Measurements from ENCODE around the gene RASL12. TPM values are rescaled to one million over a fixed set of nuclear protein-coding genes. Genes with fewer than 3 reads are reported as not detected.
"Not testable (repeated sequence)": the region's sequence is repeated elsewhere in the genome, so short reads cannot be mapped to it uniquely, and the experiment has no call there.

RASL12 gene
- total RNA-seq, 2 donors from 2014 or later = 27.2 TPM

GRCh38 chr15:65077291-65077980, 9.6 kb upstream of the RASL12 start:
- no peak overlapping the region for H3K4me3 ChIP-seq (ENCODE audit: low read length)
- H3K4me3 Mint-ChIP-seq = no peak overlapping the region
- no peak overlapping the region for H3K9ac ChIP-seq (ENCODE audit: extremely low read depth, low read length, poor library complexity, severe bottlenecking)
- no peak overlapping the region for H3K27ac Mint-ChIP-seq
- peaks cover 11% of the 10 kb centered on the region for H3K4me1 Mint-ChIP-seq
- H3K9me3 Mint-ChIP-seq = peaks cover 19% of the 10 kb centered on the region
- peaks cover 1% of the 10 kb centered on the region for H3K36me3 Mint-ChIP-seq (ENCODE audit: low read depth)
- no peak for DNase-seq
- TF ChIP-seq, protein P1, sequence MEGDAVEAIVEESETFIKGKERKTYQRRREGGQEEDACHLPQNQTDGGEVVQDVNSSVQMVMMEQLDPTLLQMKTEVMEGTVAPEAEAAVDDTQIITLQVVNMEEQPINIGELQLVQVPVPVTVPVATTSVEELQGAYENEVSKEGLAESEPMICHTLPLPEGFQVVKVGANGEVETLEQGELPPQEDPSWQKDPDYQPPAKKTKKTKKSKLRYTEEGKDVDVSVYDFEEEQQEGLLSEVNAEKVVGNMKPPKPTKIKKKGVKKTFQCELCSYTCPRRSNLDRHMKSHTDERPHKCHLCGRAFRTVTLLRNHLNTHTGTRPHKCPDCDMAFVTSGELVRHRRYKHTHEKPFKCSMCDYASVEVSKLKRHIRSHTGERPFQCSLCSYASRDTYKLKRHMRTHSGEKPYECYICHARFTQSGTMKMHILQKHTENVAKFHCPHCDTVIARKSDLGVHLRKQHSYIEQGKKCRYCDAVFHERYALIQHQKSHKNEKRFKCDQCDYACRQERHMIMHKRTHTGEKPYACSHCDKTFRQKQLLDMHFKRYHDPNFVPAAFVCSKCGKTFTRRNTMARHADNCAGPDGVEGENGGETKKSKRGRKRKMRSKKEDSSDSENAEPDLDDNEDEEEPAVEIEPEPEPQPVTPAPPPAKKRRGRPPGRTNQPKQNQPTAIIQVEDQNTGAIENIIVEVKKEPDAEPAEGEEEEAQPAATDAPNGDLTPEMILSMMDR (conservative IDR thresholded peaks at IDR 0.05) = no peak
- H3K27ac ChIP-seq (ENCODE audit: low read depth, low read length) = no peak overlapping the region
- WGBS, 2 experiments (ENCODE audit: insufficient coverage in 1 of 2, insufficient read length in 1 of 2) = 91 to 92% methylated on average over 43 to 85 of the region's 85 CpGs
- no peaks in the 10 kb centered on the region for H3K36me3 ChIP-seq (ENCODE audit: control insufficient read depth, insufficient read depth, low read length)
- peaks cover 5% of the 10 kb centered on the region for H3K9me3 ChIP-seq (ENCODE audit: control insufficient read depth, low read length)
- no peaks in the 10 kb centered on the region for H3K27me3 ChIP-seq (ENCODE audit: control insufficient read depth, insufficient read depth, low read length, poor library complexity, severe bottlenecking)
- peaks cover 5% of the 10 kb centered on the region for H3K4me1 ChIP-seq (ENCODE audit: control insufficient read depth, insufficient read depth, low read length)
- peaks cover 49% of the 10 kb centered on the region for H3K27me3 Mint-ChIP-seq (ENCODE audit: insufficient read depth)

- Mint-ChIP-seq H3K4me3 (no peak within 1 kb of the TSS), H3K27me3 (ENCODE audit: insufficient read depth) (peaks cover 42% of the 10 kb centered on the region), H3K4me1 (peaks cover 9% of the 10 kb centered on the region), H3K9me3 (peaks cover 19% of the 10 kb centered on the region), H3K36me3 (ENCODE audit: low read depth) (peaks cover 1% of the 10 kb centered on the region), H3K27ac (no peak within 1 kb of the TSS)
- no peak for DNase-seq
- Histone ChIP-seq H3K36me3 (ENCODE audit: control insufficient read depth, insufficient read depth, low read length) (no peaks in the 10 kb centered on the region), H3K9me3 (ENCODE audit: control insufficient read depth, low read length) (peaks cover 5% of the 10 kb centered on the region), H3K27ac (ENCODE audit: low read depth, low read length) (no peak within 1 kb of the TSS), H3K4me1 (ENCODE audit: control insufficient read depth, insufficient read depth, low read length) (no peaks in the 10 kb centered on the region), H3K27me3 (ENCODE audit: control insufficient read depth, insufficient read depth, low read length, poor library complexity, severe bottlenecking) (no peaks in the 10 kb centered on the region), H3K9ac (ENCODE audit: extremely low read depth, low read length, poor library complexity, severe bottlenecking) (no peak within 1 kb of the TSS), H3K4me3 (ENCODE audit: low read length) (no peak within 1 kb of the TSS)
- WGBS, 2 experiments (ENCODE audit: insufficient coverage in 1 of 2, insufficient read length in 1 of 2) = 91 to 95% methylated on average over 54 to 73 of the region's 73 CpGs
- TF ChIP-seq, protein P1 (conservative IDR thresholded peaks at IDR 0.05) = no peak
These were observed 8.9 kb upstream of the RASL12 start, which contains the start of gene KBTBD13 for GRCh38 chr15:65076486-65077290. Gene KBTBD13 (plus strand): TSS chr15:65076746. CDS start chr15:65076816, 70 bp downstream.

DNA sequence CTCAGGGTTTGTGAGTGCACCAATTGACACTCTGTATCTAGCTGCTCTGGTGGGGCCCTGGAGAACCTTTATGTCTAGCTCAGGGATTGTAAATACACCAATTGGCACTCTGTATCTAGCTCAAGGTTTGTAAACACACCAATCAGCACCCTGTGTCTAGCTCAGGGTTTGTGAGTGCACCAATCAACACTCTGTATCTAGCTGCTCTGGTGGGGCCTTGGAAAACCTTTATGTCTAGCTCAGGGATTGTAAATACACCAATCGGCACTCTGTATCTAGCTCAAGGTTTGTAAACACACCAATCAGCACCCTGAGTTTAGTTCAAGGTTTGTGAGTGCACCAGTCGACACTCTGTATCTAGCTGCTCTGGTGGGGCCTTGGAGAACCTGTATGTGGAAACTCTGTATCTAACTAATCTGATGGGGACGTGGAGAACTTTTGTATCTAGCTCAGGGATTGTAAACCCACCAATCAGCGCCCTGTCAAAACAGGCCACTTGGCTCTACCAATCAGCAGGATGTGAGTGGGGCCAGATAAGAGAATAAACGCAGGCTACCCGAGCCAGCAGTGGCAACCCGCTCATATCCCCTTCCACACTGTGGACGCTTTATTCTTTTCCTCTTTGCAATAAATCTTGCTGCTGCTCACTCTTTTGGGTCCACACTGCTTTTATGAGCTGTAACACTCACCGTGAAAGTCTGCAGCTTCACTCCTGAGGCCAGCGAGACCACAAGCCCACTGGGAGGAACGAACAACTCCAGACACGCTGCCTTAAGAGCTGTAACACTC, 8.0 kb upstream of the RASL12 start:
- H3K4me1 Mint-ChIP-seq; H3K36me3 Mint-ChIP-seq (ENCODE audit: low read depth); H3K4me1 ChIP-seq (ENCODE audit: control insufficient read depth, insufficient read depth, low read length); H3K4me3 Mint-ChIP-seq; H3K27ac ChIP-seq (ENCODE audit: low read depth, low read length); H3K4me3 ChIP-seq (ENCODE audit: low read length); DNase-seq; H3K27ac Mint-ChIP-seq; H3K36me3 ChIP-seq (ENCODE audit: control insufficient read depth, insufficient read depth, low read length); H3K9ac ChIP-seq (ENCODE audit: extremely low read depth, low read length, poor library complexity, severe bottlenecking); H3K27me3 ChIP-seq (ENCODE audit: control insufficient read depth, insufficient read depth, low read length, poor library complexity, severe bottlenecking); H3K9me3 ChIP-seq (ENCODE audit: control insufficient read depth, low read length): not testable (repeated sequence)
- Mint-ChIP-seq H3K9me3 (peaks cover 19% of the 10 kb centered on the region), H3K27me3 (ENCODE audit: insufficient read depth) (peaks cover 33% of the 10 kb centered on the region)
- 89 to 95% methylated on average over 7 to 12 of the region's 12 CpGs for WGBS, 2 experiments (ENCODE audit: insufficient coverage in 1 of 2, insufficient read length in 1 of 2)

DNA sequence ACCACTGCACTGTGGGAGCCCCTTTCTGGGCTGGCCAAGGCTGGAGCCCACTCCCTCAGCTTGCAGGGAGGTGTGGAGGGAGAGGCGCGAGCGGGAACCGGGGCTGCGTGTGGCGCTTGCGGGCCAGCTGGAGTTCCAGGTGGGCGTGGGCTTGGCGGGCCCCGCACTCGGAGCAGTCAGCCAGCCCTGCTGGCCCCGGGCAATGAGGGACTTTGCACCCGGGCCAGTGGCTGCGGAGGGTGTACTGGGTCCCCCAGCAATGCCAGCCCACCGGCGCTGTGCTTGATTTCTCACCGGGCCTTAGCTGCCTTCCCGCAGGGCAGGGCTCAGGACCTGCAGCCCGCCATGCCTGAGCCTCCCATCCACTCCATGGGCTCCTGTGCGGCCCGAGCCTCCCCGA, 7.2 kb upstream of the RASL12 start:
- not testable (repeated sequence) for H3K36me3 ChIP-seq (ENCODE audit: control insufficient read depth, insufficient read depth, low read length); H3K27ac Mint-ChIP-seq; H3K27me3 ChIP-seq (ENCODE audit: control insufficient read depth, insufficient read depth, low read length, poor library complexity, severe bottlenecking); H3K27ac ChIP-seq (ENCODE audit: low read depth, low read length); H3K36me3 Mint-ChIP-seq (ENCODE audit: low read depth); H3K4me3 ChIP-seq (ENCODE audit: low read length); DNase-seq; H3K4me3 Mint-ChIP-seq; H3K9ac ChIP-seq (ENCODE audit: extremely low read depth, low read length, poor library complexity, severe bottlenecking); H3K4me1 ChIP-seq (ENCODE audit: control insufficient read depth, insufficient read depth, low read length); H3K4me1 Mint-ChIP-seq; H3K9me3 ChIP-seq (ENCODE audit: control insufficient read depth, low read length)
- Mint-ChIP-seq H3K9me3 (peaks cover 19% of the 10 kb centered on the region), H3K27me3 (ENCODE audit: insufficient read depth) (peaks cover 31% of the 10 kb centered on the region)
- WGBS, 2 experiments (ENCODE audit: insufficient coverage in 1 of 2, insufficient read length in 1 of 2) = 95% methylated on average over 16 of the region's 22 CpGs; no CpG with 5 or more reads in 1 of the 2 experiments

Measured in endodermal cell (in vitro differentiated cells).